GM18505 (cell line): ENCODE measurements around the gene NHLRC1.
"Not testable (repeated sequence)": the region's sequence is repeated elsewhere in the genome, so short reads cannot be mapped to it uniquely, and the experiment has no call there.

Experiments used
- ATAC-seq: cut with Tn5 transposase; IDR thresholded peaks from one replicate; pipeline ENCODE4 v1.9.1; 2021; ENCODE audit not compliant: unreplicated experiment
- POLR2A ChIP-seq: IDR thresholded peaks from 4 replicates; pipeline ENCODE4 v1.6.1; 2011; ENCODE audit warnings: borderline replicate concordance; ENCODE audit not compliant: insufficient read depth, insufficient read length; ENCODE audit errors: extremely low read depth

Gene NHLRC1

DNA sequence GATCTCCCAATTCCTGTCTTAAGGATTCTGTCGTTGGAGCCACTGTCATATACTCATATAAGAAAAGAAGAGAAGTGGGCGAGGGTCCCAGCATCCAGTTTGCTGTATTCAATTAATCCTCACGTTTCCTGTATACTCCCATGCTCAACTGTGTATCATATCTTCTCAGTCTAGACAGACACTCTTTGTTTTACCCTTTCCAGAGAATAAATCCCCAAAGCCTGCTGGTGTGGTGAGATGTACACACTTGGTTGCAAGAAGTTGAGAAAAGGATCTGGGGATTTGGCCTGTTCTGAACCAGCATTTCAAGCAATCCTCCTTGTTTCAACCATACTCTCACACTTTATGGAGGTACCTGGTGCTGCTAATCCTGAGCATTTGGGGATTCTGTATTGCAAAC is 29.3 kb upstream of the NHLRC1 start:
- no peak for TF ChIP-seq POLR2A
- ATAC-seq: no peak

DNA sequence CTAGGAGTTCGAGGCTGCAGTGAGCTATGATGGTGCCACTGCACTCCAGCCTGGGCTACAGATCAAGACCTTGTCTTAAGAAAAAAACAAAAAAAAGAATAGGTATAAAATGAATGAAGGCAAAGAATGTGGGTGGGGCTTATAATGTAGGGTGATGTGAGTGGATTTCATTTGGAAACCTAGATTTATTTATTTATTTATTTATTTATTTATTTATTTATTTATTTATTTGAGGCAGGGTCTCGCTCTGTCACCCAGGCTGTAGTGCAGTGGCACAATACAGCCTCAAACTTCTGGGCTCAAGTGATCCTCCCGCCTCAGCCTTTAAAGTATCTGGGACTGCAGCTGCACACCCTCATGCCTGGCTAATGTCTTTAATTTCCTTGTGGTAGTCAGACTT is 28.9 kb upstream of the NHLRC1 start:
- not testable (repeated sequence) for ATAC-seq

DNA sequence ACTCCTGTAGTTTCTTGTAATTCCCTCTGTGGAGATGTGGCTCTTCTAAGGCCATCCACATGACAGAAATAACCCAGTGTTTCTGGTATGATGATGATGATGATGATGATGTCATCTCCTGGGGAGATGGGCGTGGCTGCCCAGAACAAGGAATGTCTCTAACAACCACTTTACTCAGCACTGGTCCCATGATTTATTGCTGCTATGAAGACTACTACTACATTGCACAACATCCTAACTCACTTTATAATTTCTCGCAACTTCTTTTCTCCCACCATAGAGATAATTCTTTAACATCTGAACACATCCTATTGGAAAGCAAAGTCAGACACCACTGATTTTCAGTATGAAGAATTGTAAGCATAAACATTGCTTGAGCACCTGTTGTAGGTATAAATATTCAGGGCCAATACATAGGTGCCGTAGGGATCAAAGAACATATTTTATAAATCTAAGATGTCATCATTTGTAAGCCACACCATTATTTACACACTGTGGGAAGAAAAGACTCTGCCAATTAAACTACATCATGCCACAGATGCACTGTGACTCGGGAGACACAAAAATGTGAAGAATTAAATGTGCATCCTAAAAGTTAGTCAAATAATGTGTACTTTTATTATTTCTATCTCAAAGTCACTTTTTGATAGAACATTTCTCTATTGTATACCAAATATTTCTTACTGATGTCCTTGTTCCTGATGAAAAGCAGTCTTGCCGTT is 26.0 kb upstream of the NHLRC1 start:
- no peak for ATAC-seq
- TF ChIP-seq POLR2A: no peak

DNA sequence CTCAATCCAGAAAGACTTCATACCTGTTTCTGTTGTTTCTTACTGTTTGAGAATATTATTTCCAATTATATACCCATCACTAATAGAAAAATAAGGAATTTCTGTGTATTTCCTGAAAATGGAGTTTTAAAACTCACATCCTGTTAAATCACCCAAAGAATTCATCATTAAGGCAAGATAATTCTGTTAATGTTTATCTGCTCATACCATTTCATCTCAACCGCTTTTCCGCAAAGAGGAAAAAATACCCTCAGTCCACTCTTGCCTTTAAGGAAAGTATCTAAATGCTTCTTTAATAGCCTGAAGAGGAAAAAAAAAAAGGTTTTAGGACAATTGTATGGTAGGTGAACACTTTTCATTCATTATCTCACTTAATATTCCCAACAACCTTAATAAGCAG is 25.1 kb upstream of the NHLRC1 start:
- no peak for ATAC-seq

DNA sequence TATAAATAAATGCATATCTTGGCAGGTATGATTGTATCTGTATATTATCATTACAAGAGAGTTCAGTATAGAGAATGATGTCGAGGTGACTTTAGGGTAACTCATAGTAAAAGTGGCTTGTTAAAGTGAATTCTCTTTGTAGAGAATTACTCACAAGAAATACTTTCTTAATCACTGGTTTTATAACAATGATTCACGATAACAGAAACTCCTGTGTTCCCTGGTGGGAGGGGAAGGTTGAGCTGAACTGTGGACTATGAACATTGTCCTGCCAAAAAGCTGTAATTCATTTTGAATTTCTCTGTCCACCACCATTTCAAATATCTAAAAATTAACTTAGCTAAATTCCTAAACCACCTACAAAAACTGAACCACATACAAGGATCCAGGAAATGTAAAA is 24.7 kb upstream of the NHLRC1 start:
- no peak for ATAC-seq
- TF ChIP-seq POLR2A: no peak

More for the DNA sequence above, 25.1 kb upstream of the NHLRC1 start:
- no peak for TF ChIP-seq POLR2A

DNA sequence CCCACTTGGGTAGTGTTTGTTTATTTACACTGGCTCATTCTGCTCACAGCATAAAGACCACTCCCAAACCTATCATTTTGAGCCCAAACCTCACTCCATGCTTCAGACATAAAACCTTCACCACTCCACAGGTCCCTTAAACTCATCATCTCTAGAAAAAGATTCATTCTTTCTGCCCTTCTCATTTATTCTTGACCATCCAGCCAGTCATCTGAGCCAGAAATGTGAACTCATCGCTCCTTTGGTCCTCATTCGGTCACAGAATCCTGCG is 20.0 kb upstream of the NHLRC1 start:
- no peak for TF ChIP-seq POLR2A
- ATAC-seq: no peak

DNA sequence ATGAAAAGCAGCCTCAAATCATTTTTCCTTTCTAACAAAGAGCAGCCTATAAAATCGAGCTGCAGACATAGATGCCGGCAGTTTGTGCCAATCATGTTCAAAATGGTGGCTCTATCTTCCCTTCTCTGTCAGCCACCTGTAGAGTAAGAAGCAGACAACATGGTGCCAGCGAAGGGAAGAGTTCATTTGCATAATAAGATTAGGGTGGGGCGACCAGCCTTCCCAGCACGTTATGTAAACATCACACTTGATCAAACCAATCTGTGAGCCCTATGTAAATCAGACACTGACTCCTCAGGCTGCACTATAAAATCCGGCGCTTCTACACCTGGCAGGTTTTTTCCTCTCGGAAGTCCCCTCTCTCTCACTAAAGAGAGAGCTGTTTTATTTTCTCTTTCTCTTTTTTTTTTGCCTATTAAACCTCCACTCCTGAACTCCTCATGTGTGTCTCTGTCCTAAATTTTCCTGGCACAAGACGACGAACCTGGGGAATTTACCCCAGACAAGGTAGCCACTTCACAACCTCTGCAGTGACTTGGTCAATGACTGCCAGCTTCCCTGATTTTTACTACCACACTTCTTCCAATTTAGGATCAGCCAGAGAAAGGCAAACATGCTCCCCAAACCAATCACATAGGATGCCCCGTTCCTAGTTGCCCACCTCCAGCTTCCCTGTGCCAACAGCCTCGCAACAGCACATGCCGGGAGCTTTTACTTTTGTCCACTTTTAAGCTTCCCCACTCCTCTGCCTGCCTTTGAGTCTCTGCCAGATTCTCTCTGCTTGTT is 19.5 kb upstream of the NHLRC1 start:
- no peak for TF ChIP-seq POLR2A
- no peak for ATAC-seq

DNA sequence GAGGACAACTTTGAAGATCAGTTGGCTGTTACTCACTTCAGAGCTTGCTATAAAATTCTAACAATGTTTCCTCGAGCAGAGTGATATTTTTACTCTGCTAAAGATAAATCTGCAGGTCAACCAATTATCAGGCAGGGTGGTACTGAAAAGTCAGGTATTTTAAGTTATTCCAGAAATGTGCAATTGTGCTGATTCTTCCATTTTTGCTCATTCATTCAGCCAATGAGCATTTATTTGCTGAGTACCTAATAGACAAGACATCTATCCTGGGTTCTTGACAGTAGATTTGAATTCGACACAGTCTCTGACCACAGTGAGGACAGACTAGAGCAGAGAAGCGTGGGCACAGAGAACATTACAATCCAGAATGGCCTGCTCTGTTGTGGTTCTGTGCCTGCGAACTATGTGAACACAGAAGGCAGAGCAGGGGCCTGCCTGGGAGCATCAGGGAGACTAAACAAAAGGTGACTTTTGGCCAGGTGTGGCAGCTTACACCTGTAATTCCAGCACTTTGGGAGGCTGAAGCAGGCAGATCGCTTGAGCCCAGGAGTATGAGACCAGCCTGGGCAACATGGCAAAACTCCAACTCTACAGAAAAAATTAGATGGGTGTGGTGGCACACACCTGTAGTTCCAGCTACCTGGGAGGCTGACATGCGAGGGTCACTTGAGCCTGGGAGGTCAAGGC is 17.6 kb upstream of the NHLRC1 start:
- ATAC-seq: no peak
- TF ChIP-seq POLR2A: no peak

DNA sequence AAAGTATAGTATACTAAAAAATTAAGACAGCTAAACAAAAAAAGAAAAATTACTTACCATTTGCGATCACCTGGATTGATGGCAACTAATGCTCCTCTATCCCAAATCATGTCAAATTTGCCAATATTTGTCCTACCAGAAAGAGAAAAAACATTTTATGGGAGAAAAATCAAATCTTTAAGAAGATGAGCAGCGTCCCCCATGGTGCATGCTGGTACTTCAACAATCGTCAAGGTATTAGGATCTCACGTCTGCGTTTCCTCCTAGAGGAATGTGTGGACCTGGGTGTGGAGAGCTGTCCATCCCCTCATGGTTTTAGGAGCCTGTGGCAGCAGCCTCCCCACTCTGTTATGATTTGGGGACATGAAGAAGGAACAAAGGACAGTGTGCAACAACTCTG is 16.4 kb upstream of the NHLRC1 start:
- ATAC-seq: no peak
- no peak for TF ChIP-seq POLR2A

DNA sequence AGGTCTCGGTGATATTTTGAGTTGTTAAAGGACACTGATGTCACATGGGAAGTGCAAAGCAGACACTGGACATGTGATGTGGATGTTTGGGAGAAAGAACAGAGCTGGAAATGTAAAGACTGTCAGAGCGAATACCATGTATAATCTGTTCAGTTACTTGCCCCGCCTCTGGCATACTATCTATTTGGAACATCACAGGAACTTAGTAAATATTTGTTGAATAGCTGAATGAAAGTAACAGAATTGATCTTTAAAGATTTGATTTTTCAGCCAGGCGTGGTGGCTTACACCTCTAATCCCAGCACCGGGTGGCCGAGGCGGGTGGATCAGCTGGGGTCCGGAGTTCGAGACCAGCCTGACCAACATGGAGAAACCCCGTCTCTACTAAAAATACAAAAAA is 13.8 kb upstream of the NHLRC1 start:
- no peak for TF ChIP-seq POLR2A
- no peak for ATAC-seq

DNA sequence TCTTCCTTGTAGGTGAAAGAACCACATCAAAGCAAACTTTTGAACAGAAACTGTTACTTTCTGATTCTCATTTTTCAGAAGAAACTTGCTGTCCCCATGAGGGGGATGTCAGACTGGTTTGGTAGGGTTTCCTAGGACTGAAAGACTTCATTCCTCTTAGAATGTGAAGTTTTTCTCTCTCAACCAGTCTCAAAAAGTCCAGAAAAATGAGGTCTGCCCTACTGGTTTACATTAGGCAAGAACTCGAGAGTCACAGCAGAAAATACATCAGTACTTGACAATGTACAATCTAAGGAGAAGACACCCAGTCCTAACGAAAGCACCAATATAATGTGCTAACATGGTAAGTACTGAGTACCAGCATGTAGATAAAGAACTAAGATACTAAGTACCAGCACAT is 12.7 kb upstream of the NHLRC1 start:
- no peak for ATAC-seq
- TF ChIP-seq POLR2A: no peak

DNA sequence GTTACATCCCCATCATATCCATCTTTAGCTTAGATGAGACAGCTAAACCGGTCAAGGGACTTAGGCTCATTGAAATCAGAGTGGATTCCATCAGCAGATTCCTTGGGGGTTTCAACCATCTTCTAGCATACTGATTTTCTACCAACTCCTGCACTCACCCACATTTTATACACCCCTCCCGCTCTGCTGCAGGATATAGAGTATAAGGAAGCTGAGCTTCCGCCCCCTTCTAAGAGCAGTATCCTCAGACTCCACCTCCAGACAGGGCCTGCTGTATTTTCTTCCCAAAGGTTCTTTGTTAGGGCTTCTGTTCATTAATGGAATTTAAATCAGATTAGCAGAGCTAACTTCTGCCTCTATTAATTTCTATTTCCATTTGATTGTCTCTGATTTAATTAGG is 9.9 kb upstream of the NHLRC1 start:
- ATAC-seq: no peak
- TF ChIP-seq POLR2A: no peak

DNA sequence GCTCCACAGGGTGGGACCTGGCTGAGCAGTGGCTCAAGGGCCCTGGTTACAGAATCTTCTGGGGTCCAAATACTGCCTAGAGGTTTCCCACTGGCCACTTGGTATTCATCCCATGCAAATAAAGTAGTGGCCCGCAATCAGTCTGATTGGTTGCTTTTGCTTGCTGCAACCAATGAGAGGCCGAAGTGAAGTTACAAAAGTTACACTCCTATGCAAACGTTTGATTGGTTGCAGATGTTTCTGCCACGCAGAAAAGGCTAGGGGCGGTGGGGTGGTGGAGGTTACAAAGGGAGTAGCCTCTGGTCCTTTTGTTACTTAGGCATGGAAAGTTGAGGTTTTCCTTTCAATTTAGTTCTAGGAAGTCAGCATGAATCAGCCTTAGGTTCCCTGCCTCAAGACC is 3.6 kb upstream of the NHLRC1 start:
- ATAC-seq: no peak

DNA sequence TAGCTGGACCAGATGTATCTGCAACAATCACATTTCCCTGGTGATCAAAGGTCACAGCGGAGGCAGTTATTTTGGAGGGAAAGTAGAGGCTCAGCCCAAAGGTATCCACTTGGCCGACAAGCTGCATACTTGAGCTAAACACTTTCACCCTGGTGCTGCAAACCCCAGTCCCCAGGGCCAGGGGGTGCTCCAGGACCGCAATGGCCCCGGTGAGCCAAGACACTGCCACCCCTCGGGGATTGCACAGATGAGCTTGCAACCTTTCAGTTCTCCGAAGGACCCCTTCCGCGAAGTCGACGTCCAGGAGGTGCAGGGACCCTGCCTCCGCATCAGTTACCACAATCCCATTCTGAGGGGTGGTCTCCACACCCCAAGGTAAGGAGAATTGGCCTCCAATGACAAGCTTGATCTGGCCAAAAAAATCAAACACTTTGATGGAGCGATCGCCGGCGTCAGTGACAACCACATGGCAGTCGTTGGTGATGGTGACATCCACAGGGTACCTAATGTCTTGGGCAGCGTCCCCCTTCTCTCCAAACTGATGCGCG is 823 bp downstream of the NHLRC1 start:
- no peak for TF ChIP-seq POLR2A
- ATAC-seq: no peak

More for the DNA sequence above, 3.6 kb upstream of the NHLRC1 start:
- TF ChIP-seq POLR2A: no peak

DNA sequence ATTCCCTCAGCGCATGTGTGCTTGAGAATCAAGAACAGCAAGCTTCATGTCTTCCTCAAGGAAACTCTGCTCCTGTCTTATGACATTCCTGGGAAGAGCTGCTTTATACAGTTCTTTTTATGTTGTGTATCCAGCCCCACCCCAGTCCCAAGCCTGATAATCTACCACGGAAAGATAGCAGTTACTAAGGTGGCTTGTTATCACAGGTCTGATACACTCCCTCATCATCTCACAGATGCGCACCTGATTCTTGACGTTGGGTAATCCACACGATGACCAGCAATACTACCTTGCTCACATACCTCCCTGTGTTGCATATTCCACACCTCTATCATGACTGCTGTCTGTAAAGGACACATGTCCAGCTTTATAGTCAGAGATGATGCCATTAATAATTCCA is 3.2 kb downstream of the NHLRC1 start:
- ATAC-seq: no peak
- TF ChIP-seq POLR2A: no peak

DNA sequence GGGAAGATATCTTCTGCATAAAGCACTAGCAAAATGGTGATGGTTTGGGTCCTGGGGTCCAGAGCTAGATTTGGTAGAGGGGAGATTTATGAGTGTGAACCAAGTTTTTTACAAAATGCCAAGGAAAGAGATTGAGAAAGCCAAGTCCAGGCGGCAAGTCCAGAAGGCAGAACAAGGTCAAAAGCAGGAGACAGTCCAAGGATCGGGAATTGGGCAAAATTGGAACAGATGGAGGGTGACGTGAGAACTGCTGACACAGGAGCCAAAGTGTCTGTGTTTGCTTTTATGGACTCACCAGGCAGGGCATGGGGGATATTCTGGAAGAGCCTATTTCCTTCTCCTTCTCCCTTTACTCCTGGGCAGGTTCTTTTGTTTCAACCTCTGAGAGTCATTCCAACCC is 4.1 kb downstream of the NHLRC1 start:
- no peak for TF ChIP-seq POLR2A
- no peak for ATAC-seq
